DOHH2 (cell line): ENCODE data around the gene FCRL5.

Experiments
- H3F3A ChIP-seq: fragments of 200-600 bp; sonication (generic), shearing (Covaris generic); 2 replicates; pipeline ENCODE4 v1.6.0; 2016; ENCODE audit warnings: antibody characterized with exemption, mild to moderate bottlenecking; ENCODE audit not compliant: control insufficient read depth, insufficient read depth
- H3K27ac ChIP-seq: fragments of 200-600 bp; sonication (generic); 2 replicates; pipeline ENCODE4 v1.5.1; 2014; ENCODE audit warnings: low read depth, mild to moderate bottlenecking, low read length, moderate library complexity
- H3K27me3 ChIP-seq: fragments of 200-600 bp; sonication (generic); 2 replicates; pipeline ENCODE4 v1.6.1; 2014; ENCODE audit warnings: mild to moderate bottlenecking, low read length, mixed read lengths; ENCODE audit not compliant: control insufficient read depth
- H3K36me3 ChIP-seq: fragments of 200-600 bp; sonication (generic); 2 replicates; pipeline ENCODE4 v1.6.1; 2014; ENCODE audit warnings: mild to moderate bottlenecking, low read length, moderate library complexity, mixed read lengths; ENCODE audit not compliant: control insufficient read depth
- H3K4me1 ChIP-seq: fragments of 200-600 bp; sonication (generic); 2 replicates; pipeline ENCODE4 v1.6.1; 2014; ENCODE audit warnings: mild to moderate bottlenecking, low read length, mixed read lengths; ENCODE audit not compliant: control insufficient read depth
- H3K4me2 ChIP-seq: fragments of 200-600 bp; sonication (generic); 2 replicates; pipeline ENCODE4 v1.6.0; 2014; ENCODE audit warnings: mild to moderate bottlenecking, low read length, moderate library complexity
- H3K4me3 ChIP-seq: fragments of 200-600 bp; sonication (generic); 2 replicates; pipeline ENCODE4 v1.5.1; 2014; ENCODE audit warnings: mild to moderate bottlenecking, low read length, mixed read lengths
- H3K79me2 ChIP-seq: fragments of 200-600 bp; sonication (generic); 2 replicates; pipeline ENCODE4 v1.6.1; 2014; ENCODE audit warnings: mild to moderate bottlenecking, low read length, mixed read lengths; ENCODE audit not compliant: control insufficient read depth
- H3K9me2 ChIP-seq: fragments of 200-600 bp; sonication (generic); replicated peaks from 2 replicates; pipeline ENCODE4 v1.6.1; 2014; ENCODE audit warnings: mild to moderate bottlenecking, low read length, mixed read lengths; ENCODE audit not compliant: control insufficient read depth
- H3K9me3 ChIP-seq: fragments of 200-600 bp; sonication (generic); 2 replicates; pipeline ENCODE4 v1.6.1; 2014; ENCODE audit warnings: antibody characterized with exemption, low read length, mixed read lengths; ENCODE audit not compliant: control insufficient read depth, insufficient read depth
- H4K20me1 ChIP-seq: fragments of 200-600 bp; sonication (generic); 2 replicates; pipeline ENCODE4 v1.6.0; 2014; ENCODE audit warnings: low read depth, mild to moderate bottlenecking, antibody characterized with exemption, low read length, moderate library complexity; ENCODE audit not compliant: control insufficient read depth, insufficient read depth
- EZH2phosphoT487 ChIP-seq: fragments of 200-600 bp; sonication (generic); IDR thresholded peaks from 2 replicates; pipeline ENCODE4 v1.6.1; 2017; ENCODE audit warnings: borderline replicate concordance, mild to moderate bottlenecking, antibody characterized with exemption, low read length, moderate library complexity, mixed read lengths
- TF ChIP-seq, protein P1 (sequence below): fragments of 200-600 bp; sonication (generic); IDR thresholded peaks from one replicate; pipeline ENCODE4 v1.5.1; 2014; ENCODE audit warnings: antibody characterized with exemption, mild to moderate bottlenecking, low read depth, low read length; ENCODE audit not compliant: poor library complexity, severe bottlenecking

Gene FCRL5

DNA sequence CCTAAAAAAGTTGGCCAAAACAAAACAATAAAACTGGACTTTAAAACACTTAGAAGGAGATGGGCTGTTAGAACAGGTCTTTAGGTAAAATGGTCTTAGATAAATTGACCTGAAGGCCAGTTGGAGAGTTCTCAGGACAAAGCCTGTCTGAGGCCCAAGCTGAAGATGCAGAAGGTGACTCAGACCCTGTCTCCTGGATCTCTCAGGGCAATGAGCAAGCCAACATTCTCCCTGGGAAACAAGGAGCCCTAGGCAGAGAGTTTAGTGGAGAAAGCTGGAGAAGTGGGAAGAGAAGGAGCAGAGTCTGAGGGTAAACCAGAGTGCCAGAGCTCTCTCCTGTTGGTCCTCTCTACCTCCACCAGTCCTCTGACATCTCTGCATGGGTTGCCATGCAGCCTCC is 70.1 kb downstream of the FCRL5 start:
- Histone ChIP-seq H3K4me1 (no peaks in the 10 kb centered on the region), H3K4me3 (no peak overlapping the region), H3K79me2 (no peaks in the 10 kb centered on the region), H4K20me1 (no peaks in the 10 kb centered on the region), H3F3A (no peaks in the 10 kb centered on the region), H3K27ac (no peak overlapping the region), H3K9me3 (peaks cover 4% of the 10 kb centered on the region; the same call in 1 of the 2 replicates), H3K36me3 (no peaks in the 10 kb centered on the region), H3K27me3 (peaks cover 11% of the 10 kb centered on the region), H3K4me2 (no peak overlapping the region), H3K9me2 (no peaks in the 10 kb centered on the region)
- no peak for TF ChIP-seq EZH2phosphoT487

DNA sequence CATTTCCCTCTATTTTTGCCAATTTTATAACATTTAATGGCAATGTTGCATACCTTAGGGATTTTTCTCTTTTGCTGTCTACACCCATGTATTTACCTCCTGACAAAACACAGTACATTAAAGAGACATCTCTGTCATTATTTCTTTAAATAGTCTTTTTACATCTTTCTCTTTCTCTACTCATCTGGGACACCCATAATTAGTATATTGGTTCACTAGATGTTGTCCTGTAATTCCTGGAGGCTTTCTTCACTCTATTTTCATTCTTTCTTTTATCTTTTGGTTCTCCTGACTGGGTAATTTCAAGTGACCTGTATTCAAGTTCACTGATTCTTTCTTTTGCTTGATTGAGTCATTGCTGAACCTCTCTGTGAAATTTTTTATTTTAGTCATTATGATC is 74.3 kb downstream of the FCRL5 start:
- Histone ChIP-seq H3F3A (no peaks in the 10 kb centered on the region), H3K4me3 (no peak overlapping the region), H3K4me2 (no peak overlapping the region), H3K27me3 (peaks cover 7% of the 10 kb centered on the region), H4K20me1 (no peaks in the 10 kb centered on the region), H3K36me3 (no peaks in the 10 kb centered on the region), H3K9me2 (no peaks in the 10 kb centered on the region), H3K9me3 (peaks cover 4% of the 10 kb centered on the region; the same call in 1 of the 2 replicates), H3K79me2 (no peaks in the 10 kb centered on the region), H3K4me1 (no peaks in the 10 kb centered on the region), H3K27ac (no peak overlapping the region)
- no peak for TF ChIP-seq EZH2phosphoT487
- TF ChIP-seq, protein P1, sequence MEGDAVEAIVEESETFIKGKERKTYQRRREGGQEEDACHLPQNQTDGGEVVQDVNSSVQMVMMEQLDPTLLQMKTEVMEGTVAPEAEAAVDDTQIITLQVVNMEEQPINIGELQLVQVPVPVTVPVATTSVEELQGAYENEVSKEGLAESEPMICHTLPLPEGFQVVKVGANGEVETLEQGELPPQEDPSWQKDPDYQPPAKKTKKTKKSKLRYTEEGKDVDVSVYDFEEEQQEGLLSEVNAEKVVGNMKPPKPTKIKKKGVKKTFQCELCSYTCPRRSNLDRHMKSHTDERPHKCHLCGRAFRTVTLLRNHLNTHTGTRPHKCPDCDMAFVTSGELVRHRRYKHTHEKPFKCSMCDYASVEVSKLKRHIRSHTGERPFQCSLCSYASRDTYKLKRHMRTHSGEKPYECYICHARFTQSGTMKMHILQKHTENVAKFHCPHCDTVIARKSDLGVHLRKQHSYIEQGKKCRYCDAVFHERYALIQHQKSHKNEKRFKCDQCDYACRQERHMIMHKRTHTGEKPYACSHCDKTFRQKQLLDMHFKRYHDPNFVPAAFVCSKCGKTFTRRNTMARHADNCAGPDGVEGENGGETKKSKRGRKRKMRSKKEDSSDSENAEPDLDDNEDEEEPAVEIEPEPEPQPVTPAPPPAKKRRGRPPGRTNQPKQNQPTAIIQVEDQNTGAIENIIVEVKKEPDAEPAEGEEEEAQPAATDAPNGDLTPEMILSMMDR = no peak

DNA sequence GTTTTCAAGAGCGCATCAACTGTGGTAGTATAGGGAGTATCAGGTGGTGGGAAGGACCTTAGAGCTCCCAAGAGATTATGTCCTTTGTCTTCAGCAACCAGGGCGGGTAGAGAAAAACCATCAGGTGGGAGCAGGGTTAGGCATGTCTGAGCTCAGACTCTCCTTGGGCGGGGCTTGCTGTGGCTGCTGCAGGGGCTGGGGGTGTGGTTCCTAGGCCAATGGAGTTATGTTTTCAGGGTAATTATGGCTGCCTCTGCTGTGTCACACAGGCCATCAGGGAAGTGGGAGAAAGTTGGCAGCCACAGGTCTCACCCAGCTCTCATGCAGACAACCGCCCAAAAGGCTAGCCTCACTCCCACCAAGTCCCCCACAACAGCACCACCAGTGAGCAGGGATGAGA is 74.9 kb downstream of the FCRL5 start:
- no peaks in the 10 kb centered on the region for H3K36me3 ChIP-seq

DNA sequence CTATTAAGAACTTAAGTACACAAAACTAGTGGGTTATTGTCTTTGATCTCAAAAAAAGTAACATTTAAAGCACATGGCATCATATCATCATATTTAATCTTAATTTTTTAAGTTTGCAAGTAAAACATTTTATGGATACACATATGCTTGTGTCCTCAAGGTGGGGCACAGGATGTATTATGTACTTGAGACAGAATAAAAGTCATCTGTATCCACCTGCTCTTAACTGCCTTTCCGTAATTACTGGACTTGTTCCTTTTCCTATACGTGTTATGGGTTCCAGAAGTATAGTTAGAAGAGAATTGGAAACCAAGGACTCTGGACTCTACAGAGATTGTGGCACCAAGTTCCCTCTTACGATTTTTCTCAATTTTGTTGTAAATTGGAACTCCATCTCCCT is 79.4 kb downstream of the FCRL5 start:
- 0 out of 2 replicates have a peak, but pooled peaks cover 2% of the 10 kb centered on the region for H3K27me3 ChIP-seq
- H3K27ac ChIP-seq = no peak overlapping the region
- H3K79me2 ChIP-seq = no peaks in the 10 kb centered on the region
- no peaks in the 10 kb centered on the region for H3K36me3 ChIP-seq
- H3F3A ChIP-seq = no peaks in the 10 kb centered on the region
- no peak overlapping the region for H3K4me2 ChIP-seq
- TF ChIP-seq, protein P1 = no peak
- no peak for TF ChIP-seq EZH2phosphoT487
- no peak overlapping the region for H3K4me3 ChIP-seq
- H3K9me2 ChIP-seq = no peaks in the 10 kb centered on the region
- no peaks in the 10 kb centered on the region for H3K9me3 ChIP-seq
- H4K20me1 ChIP-seq = no peaks in the 10 kb centered on the region
- H3K4me1 ChIP-seq = no peaks in the 10 kb centered on the region

More for the DNA sequence above, 74.9 kb downstream of the FCRL5 start:
- no peaks in the 10 kb centered on the region for H3K9me2 ChIP-seq
- H3F3A ChIP-seq = no peaks in the 10 kb centered on the region
- peaks cover 4% of the 10 kb centered on the region; the same call in 1 of the 2 replicates for H3K9me3 ChIP-seq
- TF ChIP-seq, protein P1 = no peak
- TF ChIP-seq EZH2phosphoT487 = no peak
- H4K20me1 ChIP-seq = no peaks in the 10 kb centered on the region
- no peaks in the 10 kb centered on the region for H3K4me1 ChIP-seq
- no peak overlapping the region for H3K4me2 ChIP-seq
- H3K4me3 ChIP-seq = no peak overlapping the region
- H3K27me3 ChIP-seq = 0 out of 2 replicates have a peak, but pooled peaks cover 2% of the 10 kb centered on the region
- H3K27ac ChIP-seq = no peak overlapping the region
- no peaks in the 10 kb centered on the region for H3K79me2 ChIP-seq
